HepG2 (cell line): ENCODE data around the gene CIROP. TPM values are rescaled to one million over a fixed set of nuclear protein-coding genes. Genes with fewer than 3 reads are reported as not detected.

ENCODE experiments used
- NFAT5 ChIP-seq: sonication (generic); formaldehyde crosslinking; IDR thresholded peaks from 2 replicates; pipeline ENCODE4 v1.4.0; 2020; ENCODE audit warnings: missing genetic modification reagents
- PAXIP1 ChIP-seq: sonication (generic); formaldehyde crosslinking; conservative IDR thresholded peaks from 2 replicates; pipeline ENCODE4 v1.4.0; 2020; ENCODE audit warnings: mild to moderate bottlenecking, missing genetic modification reagents, moderate library complexity
- TRIM24 ChIP-seq: sonication (generic); formaldehyde crosslinking; IDR thresholded peaks from 2 replicates; pipeline ENCODE4 v1.8.0; 2022; ENCODE audit warnings: mild to moderate bottlenecking, missing genetic modification reagents
- ZNF30 ChIP-seq: sonication (generic); formaldehyde crosslinking; IDR thresholded peaks from 2 replicates; pipeline ENCODE4 v1.5.0; 2020; ENCODE audit warnings: mild to moderate bottlenecking, missing genetic modification reagents
- ZNF629 ChIP-seq: sonication (generic); formaldehyde crosslinking; conservative IDR thresholded peaks from 2 replicates; pipeline ENCODE4 v1.5.0; 2020; ENCODE audit warnings: missing genetic modification reagents
- ZNF652 ChIP-seq: IDR thresholded peaks from 2 replicates; pipeline ENCODE4 v1.6.1; 2016; ENCODE audit warnings: low read depth, borderline replicate concordance
- ZZZ3 ChIP-seq: sonication (generic); formaldehyde crosslinking; IDR thresholded peaks from 2 replicates; pipeline ENCODE4 v1.4.0; 2020; ENCODE audit warnings: missing genetic modification reagents, mild to moderate bottlenecking, borderline replicate concordance
- polyA plus RNA-seq, 8 experiments: library from polyadenylated mRNA; depleted of rRNA in 3 of 8; stranded (reverse) in 7 of 8; unstranded in 1 of 8; fragments of >200 nt; fragmentation: Illumina TruSeq in 4 of 8; extraction: Trizol in 4 of 8; gene quantifications; 2 replicates each; pipeline versions ENCODE4 v1.2.1 to v1.2.3, GENCODE V29; 2011 to 2016; ENCODE audit warnings: low read depth in 4 of 8, missing spikeins in 1 of 8, mixed read lengths in 1 of 8; ENCODE audit not compliant: insufficient read depth in 1 of 8
- total RNA-seq, 5 experiments: library from RNA; depleted of rRNA; stranded (reverse); fragments of >200 nt; fragmentation: Illumina TruSeq; extraction: Trizol; gene quantifications; 2 replicates each; pipeline ENCODE4 v1.2.3, GENCODE V29; 2016; ENCODE audit warnings: low read depth in 1 of 5
- TF ChIP-seq, protein P1 (sequence below): sonication (generic); formaldehyde crosslinking; IDR thresholded peaks from 2 replicates; pipeline ENCODE4 v1.5.0; 2020; ENCODE audit warnings: missing genetic modification reagents
- TF ChIP-seq, protein P2 (sequence below): sonication (generic); formaldehyde crosslinking; IDR thresholded peaks from one replicate; pipeline ENCODE4 v1.5.1; 2020; ENCODE audit warnings: mild to moderate bottlenecking, missing genetic modification reagents; ENCODE audit errors: not compliant biosample characterization

Gene CIROP
- total and polyA plus RNA-seq, 2 of the 13 experiments (the other 11 are each of a cell fraction or from before 2014, with no cell fraction given) = 0.07 TPM; not detected in 1

DNA sequence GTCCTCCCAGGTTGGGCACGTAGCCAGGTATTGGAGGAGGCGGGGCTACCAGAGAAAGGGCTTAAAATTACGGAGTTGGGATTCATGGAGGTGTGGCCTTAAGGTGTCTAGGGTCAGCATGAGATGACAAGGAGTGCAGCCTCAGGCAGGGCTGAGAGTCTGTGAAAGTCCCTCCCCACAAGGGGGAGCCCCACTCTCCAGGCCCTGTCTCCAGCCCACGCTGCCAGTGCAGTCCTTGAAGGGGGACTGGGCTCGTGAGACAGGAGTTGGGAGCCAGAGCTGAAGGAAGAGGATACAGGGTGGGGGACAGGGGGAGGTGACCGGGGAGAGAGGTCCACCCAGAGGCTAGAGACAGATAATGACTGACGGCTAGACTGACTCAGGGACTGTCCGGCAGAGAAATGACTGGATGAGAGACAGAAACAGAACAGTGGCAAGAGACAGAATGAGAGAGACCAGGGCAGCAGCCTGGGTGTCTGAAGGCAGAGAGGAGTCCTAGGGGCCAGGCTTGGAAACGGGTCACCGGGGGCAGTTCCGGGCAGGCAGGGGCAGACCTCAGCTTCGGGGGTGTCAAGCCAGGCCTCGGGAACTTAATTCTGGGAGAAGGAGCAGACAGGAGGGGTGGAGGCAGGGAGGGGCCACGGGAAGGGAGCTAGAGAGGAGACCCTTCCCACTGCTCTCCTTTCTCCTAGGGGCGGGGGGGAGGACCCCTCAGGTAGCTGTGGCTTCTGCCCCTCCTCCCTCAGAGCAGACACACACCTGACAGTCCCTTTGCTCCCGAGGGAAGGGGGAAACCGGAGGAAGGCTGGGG, 48.4 kb downstream of the CIROP start (continued):
- 0 out of 2 replicates have a peak, but pooled peaks have one; percentile 34 for TF ChIP-seq NFAT5
- TF ChIP-seq TRIM24 (CRISPR knock-in tag) = no peak
- TF ChIP-seq, protein P1, sequence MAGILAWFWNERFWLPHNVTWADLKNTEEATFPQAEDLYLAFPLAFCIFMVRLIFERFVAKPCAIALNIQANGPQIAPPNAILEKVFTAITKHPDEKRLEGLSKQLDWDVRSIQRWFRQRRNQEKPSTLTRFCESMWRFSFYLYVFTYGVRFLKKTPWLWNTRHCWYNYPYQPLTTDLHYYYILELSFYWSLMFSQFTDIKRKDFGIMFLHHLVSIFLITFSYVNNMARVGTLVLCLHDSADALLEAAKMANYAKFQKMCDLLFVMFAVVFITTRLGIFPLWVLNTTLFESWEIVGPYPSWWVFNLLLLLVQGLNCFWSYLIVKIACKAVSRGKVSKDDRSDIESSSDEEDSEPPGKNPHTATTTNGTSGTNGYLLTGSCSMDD (CRISPR knock-in tag) = no peak
- peak; percentile 28; the same call in 1 of the 2 replicates for TF ChIP-seq ZNF652 (CRISPR knock-in tag)
- TF ChIP-seq PAXIP1 (CRISPR knock-in tag) = no peak; the same call in 1 of the 2 replicates
- 0 out of 2 replicates have a peak, but pooled peaks have one; percentile 48 for TF ChIP-seq ZZZ3
- no peak for TF ChIP-seq ZNF30 (CRISPR knock-in tag)
- TF ChIP-seq, protein P2, sequence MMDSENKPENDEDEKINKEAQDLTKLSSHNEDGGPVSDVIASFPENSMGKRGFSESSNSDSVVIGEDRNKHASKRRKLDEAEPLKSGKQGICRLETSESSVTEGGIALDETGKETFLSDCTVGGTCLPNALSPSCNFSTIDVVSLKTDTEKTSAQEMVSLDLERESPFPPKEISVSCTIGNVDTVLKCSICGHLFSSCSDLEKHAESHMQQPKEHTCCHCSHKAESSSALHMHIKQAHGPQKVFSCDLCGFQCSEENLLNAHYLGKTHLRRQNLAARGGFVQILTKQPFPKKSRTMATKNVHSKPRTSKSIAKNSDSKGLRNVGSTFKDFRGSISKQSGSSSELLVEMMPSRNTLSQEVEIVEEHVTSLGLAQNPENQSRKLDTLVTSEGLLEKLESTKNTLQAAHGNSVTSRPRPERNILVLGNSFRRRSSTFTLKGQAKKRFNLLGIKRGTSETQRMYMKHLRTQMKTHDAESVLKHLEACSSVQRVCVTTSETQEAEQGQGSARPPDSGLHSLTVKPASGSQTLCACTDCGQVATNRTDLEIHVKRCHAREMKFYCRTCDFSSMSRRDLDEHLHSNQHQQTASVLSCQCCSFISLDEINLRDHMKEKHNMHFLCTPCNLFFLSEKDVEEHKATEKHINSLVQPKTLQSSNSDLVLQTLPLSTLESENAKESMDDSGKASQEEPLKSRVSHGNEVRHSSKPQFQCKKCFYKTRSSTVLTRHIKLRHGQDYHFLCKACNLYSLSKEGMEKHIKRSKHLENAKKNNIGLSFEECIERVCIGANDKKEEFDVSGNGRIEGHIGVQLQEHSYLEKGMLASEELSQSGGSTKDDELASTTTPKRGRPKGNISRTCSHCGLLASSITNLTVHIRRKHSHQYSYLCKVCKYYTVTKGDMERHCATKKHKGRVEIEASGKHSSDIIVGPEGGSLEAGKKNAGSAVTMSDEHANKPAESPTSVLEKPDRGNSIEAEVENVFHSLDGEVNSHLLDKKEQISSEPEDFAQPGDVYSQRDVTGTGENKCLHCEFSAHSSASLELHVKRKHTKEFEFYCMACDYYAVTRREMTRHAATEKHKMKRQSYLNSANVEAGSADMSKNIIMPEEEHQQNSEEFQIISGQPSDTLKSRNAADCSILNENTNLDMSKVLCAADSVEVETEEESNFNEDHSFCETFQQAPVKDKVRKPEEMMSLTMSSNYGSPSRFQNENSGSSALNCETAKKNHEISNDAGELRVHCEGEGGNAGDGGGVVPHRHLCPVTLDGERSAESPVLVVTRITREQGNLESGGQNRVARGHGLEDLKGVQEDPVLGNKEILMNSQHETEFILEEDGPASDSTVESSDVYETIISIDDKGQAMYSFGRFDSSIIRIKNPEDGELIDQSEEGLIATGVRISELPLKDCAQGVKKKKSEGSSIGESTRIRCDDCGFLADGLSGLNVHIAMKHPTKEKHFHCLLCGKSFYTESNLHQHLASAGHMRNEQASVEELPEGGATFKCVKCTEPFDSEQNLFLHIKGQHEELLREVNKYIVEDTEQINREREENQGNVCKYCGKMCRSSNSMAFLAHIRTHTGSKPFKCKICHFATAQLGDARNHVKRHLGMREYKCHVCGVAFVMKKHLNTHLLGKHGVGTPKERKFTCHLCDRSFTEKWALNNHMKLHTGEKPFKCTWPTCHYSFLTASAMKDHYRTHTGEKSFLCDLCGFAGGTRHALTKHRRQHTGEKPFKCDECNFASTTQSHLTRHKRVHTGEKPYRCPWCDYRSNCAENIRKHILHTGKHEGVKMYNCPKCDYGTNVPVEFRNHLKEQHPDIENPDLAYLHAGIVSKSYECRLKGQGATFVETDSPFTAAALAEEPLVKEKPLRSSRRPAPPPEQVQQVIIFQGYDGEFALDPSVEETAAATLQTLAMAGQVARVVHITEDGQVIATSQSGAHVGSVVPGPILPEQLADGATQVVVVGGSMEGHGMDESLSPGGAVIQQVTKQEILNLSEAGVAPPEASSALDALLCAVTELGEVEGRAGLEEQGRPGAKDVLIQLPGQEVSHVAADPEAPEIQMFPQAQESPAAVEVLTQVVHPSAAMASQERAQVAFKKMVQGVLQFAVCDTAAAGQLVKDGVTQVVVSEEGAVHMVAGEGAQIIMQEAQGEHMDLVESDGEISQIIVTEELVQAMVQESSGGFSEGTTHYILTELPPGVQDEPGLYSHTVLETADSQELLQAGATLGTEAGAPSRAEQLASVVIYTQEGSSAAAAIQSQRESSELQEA (CRISPR knock-in tag) = peak; percentile 17
- TF ChIP-seq ZNF629 (CRISPR knock-in tag) = no peak
